Neural crest cell (in vitro differentiated cells): ENCODE measurements around the gene MEF2C. TPM values are rescaled to one million over a fixed set of nuclear protein-coding genes. Genes with fewer than 3 reads are reported as not detected.
"Not testable (repeated sequence)": the region's sequence is repeated elsewhere in the genome, so short reads cannot be mapped to it uniquely, and the experiment has no call there.

Experiments used
- DNase-seq: peaks from one replicate; pipeline ENCODE4 v3.0.0; 2021; ENCODE audit warnings: low read depth, mixed read lengths, low spot score
- H3K27ac Mint-ChIP-seq: one replicate; pipeline ENCODE4 v1.8.0; 2021; ENCODE audit warnings: mild to moderate bottlenecking, mixed read lengths; ENCODE audit not compliant: unreplicated experiment
- H3K27me3 Mint-ChIP-seq: 2 replicates; pipeline ENCODE4 v1.8.0; 2021; ENCODE audit warnings: low read depth, mild to moderate bottlenecking, mixed read lengths
- H3K36me3 Mint-ChIP-seq: 2 replicates; pipeline ENCODE4 v1.8.0; 2021; ENCODE audit warnings: low read depth, mild to moderate bottlenecking, mixed read lengths
- H3K4me1 Mint-ChIP-seq: 2 replicates; pipeline ENCODE4 v1.8.0; 2021; ENCODE audit warnings: mixed read lengths
- H3K4me3 Mint-ChIP-seq: one replicate; pipeline ENCODE4 v1.8.0; 2021; ENCODE audit warnings: mild to moderate bottlenecking, mixed read lengths
- H3K9me3 Mint-ChIP-seq: 2 replicates; pipeline ENCODE4 v1.8.0; 2021; ENCODE audit warnings: mixed read lengths
- CTCF ChIP-seq: fragments of 200-600 bp; sonication (generic); conservative IDR thresholded peaks from 2 replicates; pipeline ENCODE4 v1.5.0; 2021; ENCODE audit warnings: antibody characterized with exemption, mild to moderate bottlenecking
- total RNA-seq: library from RNA; stranded (reverse); gene quantifications from 2 replicates; pipeline ENCODE4 v1.2.1, GENCODE V29; 2021

Gene MEF2C
- total RNA-seq, 1 donor from 2014 or later, result 46.0 TPM

GRCh38 chr5:88858392-88858791, 24.6 kb downstream of the MEF2C start:
- Mint-ChIP-seq H3K36me3 (peaks cover 26% of the 10 kb centered on the region), H3K27me3 (no peaks in the 10 kb centered on the region), H3K4me3 (no peak overlapping the region), H3K27ac (no peak overlapping the region), H3K4me1 (no peaks in the 10 kb centered on the region), H3K9me3 (peaks cover 11% of the 10 kb centered on the region)
- DNase-seq, result no peak
- no peak for TF ChIP-seq CTCF

- H3K4me1 Mint-ChIP-seq, H3K27ac Mint-ChIP-seq, H3K4me3 Mint-ChIP-seq, H3K27me3 Mint-ChIP-seq, DNase-seq: not testable (repeated sequence)
- peaks cover 11% of the 10 kb centered on the region for H3K9me3 Mint-ChIP-seq
- peaks cover 26% of the 10 kb centered on the region for H3K36me3 Mint-ChIP-seq
These were observed 26.6 kb downstream of the MEF2C start for GRCh38 chr5:88856381-88856780.

- Mint-ChIP-seq H3K36me3 (peaks cover 26% of the 10 kb centered on the region), H3K27ac (no peak overlapping the region), H3K4me1 (no peaks in the 10 kb centered on the region), H3K4me3 (no peak overlapping the region), H3K9me3 (peaks cover 13% of the 10 kb centered on the region), H3K27me3 (no peaks in the 10 kb centered on the region)
- TF ChIP-seq CTCF, result no peak
- DNase-seq, result no peak
These were observed 28.2 kb downstream of the MEF2C start for GRCh38 chr5:88854769-88855168.

- Mint-ChIP-seq H3K36me3 (no peaks in the 10 kb centered on the region), H3K27me3 (no peaks in the 10 kb centered on the region), H3K9me3 (peaks cover 2% of the 10 kb centered on the region), H3K4me1 (no peaks in the 10 kb centered on the region), H3K27ac (no peak overlapping the region), H3K4me3 (no peak overlapping the region)
- no peak for DNase-seq
- no peak for TF ChIP-seq CTCF
These were observed 35.6 kb downstream of the MEF2C start for GRCh38 chr5:88847420-88847819.

GRCh38 chr5:88846434-88846833, 36.5 kb downstream of the MEF2C start:
- Mint-ChIP-seq H3K9me3 (peaks cover 2% of the 10 kb centered on the region), H3K36me3 (no peaks in the 10 kb centered on the region), H3K4me1 (no peaks in the 10 kb centered on the region), H3K27ac (no peak overlapping the region), H3K4me3 (no peak overlapping the region), H3K27me3 (no peaks in the 10 kb centered on the region)
- TF ChIP-seq CTCF, result no peak
- no peak for DNase-seq

GRCh38 chr5:88845081-88845697, 37.8 kb downstream of the MEF2C start:
- Mint-ChIP-seq H3K4me1 (no peaks in the 10 kb centered on the region), H3K9me3 (peaks cover 2% of the 10 kb centered on the region), H3K27me3 (no peaks in the 10 kb centered on the region), H3K36me3 (peaks cover under 1% of the 10 kb centered on the region), H3K27ac (no peak overlapping the region), H3K4me3 (no peak overlapping the region)
- TF ChIP-seq CTCF, result no peak
- DNase-seq, result no peak
